Upper lobe of left lung (tissue), 6 donors: ENCODE data around the gene SPATA2. TPM values are rescaled to one million over a fixed set of nuclear protein-coding genes. Genes with fewer than 3 reads are reported as not detected.

Experiments
- ATAC-seq, 2 donors: fragments of 200-7000 bp; cut with Tn5 transposase; one replicate each; pipeline ENCODE4 v1.9.1; 2022; ENCODE audit warnings: mild to moderate bottlenecking in 2 of 2, moderate library complexity in 2 of 2; ENCODE audit not compliant: low FRiP score in 2 of 2
- DNase-seq, 2 donors: peaks; one replicate each; pipeline ENCODE4 v3.0.0-alpha.2; 2019 to 2020
- H3K27ac ChIP-seq, 4 donors: fragments of 200-600 bp; sonication (generic); one replicate each; pipeline ENCODE4 v1.5.1; 2016 to 2019
- H3K27me3 ChIP-seq, 4 donors: fragments of 200-600 bp; sonication (generic); one replicate each; pipeline ENCODE4 v1.5.1; 2017 to 2019
- H3K36me3 ChIP-seq, 4 donors: fragments of 200-600 bp; sonication (generic); one replicate each; pipeline ENCODE4 v1.5.1; 2016 to 2019
- H3K4me1 ChIP-seq, 4 donors: fragments of 200-600 bp; sonication (generic); one replicate each; pipeline ENCODE4 v1.5.1; 2018 to 2019
- H3K4me3 ChIP-seq, 4 donors: fragments of 200-600 bp; sonication (generic); one replicate each; pipeline ENCODE4 v1.5.1; 2017 to 2019; ENCODE audit warnings: mild to moderate bottlenecking in 2 of 4, moderate library complexity in 1 of 4
- H3K9me3 ChIP-seq, 4 donors: fragments of 200-600 bp; sonication (generic); one replicate each; pipeline ENCODE4 v1.5.1; 2018 to 2019
- CTCF ChIP-seq, 6 experiments: fragments of 450-650 bp in 4 of 6; fragments of 200-600 bp in 2 of 6; sonication (generic) in 2 of 6; IDR thresholded peaks; one replicate each; pipeline ENCODE4 v1.5.1; 2016 to 2019; ENCODE audit warnings: antibody characterized with exemption in 6 of 6
- EP300 ChIP-seq, 4 donors: sonication (generic); formaldehyde crosslinking; IDR thresholded peaks; one replicate each; pipeline ENCODE4 v1.5.1; 2017; ENCODE audit warnings: antibody characterized with exemption in 4 of 4, control low read depth in 2 of 4
- POLR2A ChIP-seq, 4 donors: fragments of 450-650 bp; IDR thresholded peaks; one replicate each; pipeline ENCODE4 v1.5.1; 2016 to 2017; ENCODE audit warnings: antibody characterized with exemption in 4 of 4, mild to moderate bottlenecking in 2 of 4
- POLR2AphosphoS5 ChIP-seq, 2 donors: sonication (generic); formaldehyde crosslinking; IDR thresholded peaks; one replicate each; pipeline ENCODE4 v1.5.1; 2017; ENCODE audit warnings: antibody characterized with exemption in 2 of 2
- WGBS, 2 donors: methylation state at CpG; one replicate each; pipeline ENCODE4 v1.1.5; 2017 to 2018; 5-methylcytosine and 5-hydroxymethylcytosine counted together
- total RNA-seq, 6 donors: library from RNA; depleted of rRNA in 4 of 6; stranded (reverse); fragments of >200 nt in 4 of 6; gene quantifications; one replicate each; pipeline versions ENCODE4 v1.1.0 to v1.2.1, GENCODE V29; 2016 to 2021
- donor health status: DM: no; HTN: no; CAD: no; lungs with moderate emphysema.
- donor health status: DM: no; HTN: yes; CAD: no; lungs with severe emphysema.

SPATA2 gene
- total RNA-seq, 6 donors from 2014 or later, result 5.1 to 9.4 (median 6.4) TPM

- Histone ChIP-seq H3K9me3 (no peaks in the 10 kb centered on the region), H3K36me3 (peaks cover 7 to 35% (median 12%) of the 10 kb centered on the region in 4 donors), H3K4me1 (peaks cover 30 to 59% (median 41%) of the 10 kb centered on the region in 4 donors), H3K27me3 (peaks cover 0 to 2% (median 0%) of the 10 kb centered on the region in 4 donors), H3K27ac (peak overlapping the region; percentile 12 to 96 (median 32)), H3K4me3 (peak overlapping the region in 1 of 4 donors; percentile 86)
- TF ChIP-seq POLR2A (IDR thresholded peaks at IDR 0.05), result no peak
- DNase-seq, result no peak
- 58 to 60% methylated on average over 12 of the region's 12 CpGs for WGBS, 2 donors
- no peak for ATAC-seq
Measured at GRCh38 chr20:49938173-49939163, 23.1 kb upstream of the SPATA2 start.

- Histone ChIP-seq H3K9me3 (no peaks in the 10 kb centered on the region), H3K36me3 (peaks cover 0 to 24% (median 9%) of the 10 kb centered on the region in 4 donors), H3K4me3 (peak overlapping the region; percentile 71 to 90 (median 88)), H3K27ac (peak overlapping the region; percentile 92 to 97 (median 96)), H3K4me1 (peaks cover 30 to 58% (median 38%) of the 10 kb centered on the region in 4 donors), H3K27me3 (peaks cover 0 to 2% (median 0%) of the 10 kb centered on the region in 4 donors)
- no peak for TF ChIP-seq POLR2AphosphoS5 (IDR thresholded peaks at IDR 0.05)
- no peak for TF ChIP-seq CTCF (IDR thresholded peaks at IDR 0.05)
- TF ChIP-seq POLR2A (IDR thresholded peaks at IDR 0.05), result no peak
- TF ChIP-seq EP300 (IDR thresholded peaks at IDR 0.05), result no peak
- no peak for DNase-seq
- ATAC-seq, result peak in 1 of 2 donors; percentile 58
- WGBS, 2 donors, result 8 to 13% methylated on average over 10 to 12 of the region's 12 CpGs
Measured at GRCh38 chr20:49937027-49937929, 21.9 kb upstream of the SPATA2 start.

GRCh38 chr20:49936153-49937026, 21.1 kb upstream of the SPATA2 start, which contains the start of gene RNF114:
TSS of gene RNF114 (plus strand) at chr20:49936397. CDS start at chr20:49936413, 16 bp downstream.
- no peaks in the 10 kb centered on the region for H3K9me3 ChIP-seq
- H3K4me1 ChIP-seq, result peaks cover 30 to 50% (median 34%) of the 10 kb centered on the region in 4 donors
- ATAC-seq, result peak; percentile 96 to 98
- H3K27ac ChIP-seq, result peak within 1 kb of the TSS; percentile 92 to 97 (median 96)
- peaks cover 0 to 17% (median 2%) of the 10 kb centered on the region in 4 donors for H3K36me3 ChIP-seq
- TF ChIP-seq CTCF (IDR thresholded peaks at IDR 0.05), result peak in 1 of 6 experiments; percentile 13
- TF ChIP-seq EP300 (IDR thresholded peaks at IDR 0.05), result peak in 1 of 4 donors; percentile 64
- peak; percentile 97 to 99 for TF ChIP-seq POLR2AphosphoS5 (IDR thresholded peaks at IDR 0.05)
- peak in 3 of 4 donors; percentile 76 to 96 (median 96) for TF ChIP-seq POLR2A (IDR thresholded peaks at IDR 0.05)
- H3K4me3 ChIP-seq, result peak within 1 kb of the TSS; percentile 71 to 90 (median 88)
- 0 to 2% methylated on average over 31 to 63 of the region's 79 CpGs for WGBS, 2 donors
- peak; percentile 91 to 99 for DNase-seq
- H3K27me3 ChIP-seq, result peaks cover 0 to 2% (median 0%) of the 10 kb centered on the region in 4 donors

GRCh38 chr20:49935746-49936152, 20.4 kb upstream of the SPATA2 start:
- no peak for DNase-seq
- peaks cover 0 to 11% (median 0%) of the 10 kb centered on the region in 4 donors for H3K36me3 ChIP-seq
- peaks cover 30 to 44% (median 32%) of the 10 kb centered on the region in 4 donors for H3K4me1 ChIP-seq
- peak overlapping the region; percentile 92 to 97 (median 96) for H3K27ac ChIP-seq
- WGBS, 2 donors, result 38 to 41% methylated on average over 21 of the region's 21 CpGs
- TF ChIP-seq CTCF (IDR thresholded peaks at IDR 0.05), result no peak
- no peak for TF ChIP-seq POLR2A (IDR thresholded peaks at IDR 0.05)
- no peak for TF ChIP-seq POLR2AphosphoS5 (IDR thresholded peaks at IDR 0.05)
- no peak for TF ChIP-seq EP300 (IDR thresholded peaks at IDR 0.05)
- H3K9me3 ChIP-seq, result no peaks in the 10 kb centered on the region
- peaks cover 0 to 2% (median 0%) of the 10 kb centered on the region in 4 donors for H3K27me3 ChIP-seq
- H3K4me3 ChIP-seq, result peak overlapping the region; percentile 10 to 90 (median 88)
- no peak for ATAC-seq
